OCI-LY3 (cell line): Measurements from ENCODE around the gene KDM2A.

Experiments used
- H2AFZ ChIP-seq: fragments of 200-600, 300-600 bp; shearing (Covaris generic); 2 replicates; pipeline ENCODE4 v1.6.0; 2014; ENCODE audit warnings: antibody characterized with exemption, low read depth, low read length
- H3K27ac ChIP-seq: fragments of 200-600, 300-600 bp; sonication (generic); 2 replicates; pipeline ENCODE4 v1.5.1; 2014; ENCODE audit warnings: mild to moderate bottlenecking, low read length, moderate library complexity, mixed read lengths
- H3K27me3 ChIP-seq: fragments of 200-600, 300-600 bp; sonication (generic); 2 replicates; pipeline ENCODE4 v1.6.1; 2014; ENCODE audit warnings: low read depth, low read length, mixed read lengths
- H3K36me3 ChIP-seq: fragments of 200-600, 300-600 bp; sonication (generic); replicated peaks from 2 replicates; pipeline ENCODE3; 2014; ENCODE audit warnings: low read depth, low read length, mixed read lengths
- H3K4me1 ChIP-seq: fragments of 300-600, 200-600 bp; sonication (generic); 2 replicates; pipeline ENCODE4 v1.6.1; 2014; ENCODE audit warnings: low read length, mixed read lengths
- H3K4me2 ChIP-seq: fragments of 200-600, 300-600 bp; sonication (generic); 2 replicates; pipeline ENCODE4 v1.6.1; 2014; ENCODE audit warnings: low read length, mixed read lengths
- H3K4me3 ChIP-seq: fragments of 300-600, 200-600 bp; sonication (generic); 2 replicates; pipeline ENCODE4 v1.5.1; 2014; ENCODE audit warnings: antibody characterized with exemption, mild to moderate bottlenecking, low read length, moderate library complexity
- H3K79me2 ChIP-seq: fragments of 300-600, 200-600 bp; shearing (Covaris generic); 2 replicates; pipeline ENCODE4 v1.6.1; 2014; ENCODE audit warnings: mild to moderate bottlenecking, low read length, mixed read lengths
- H3K9ac ChIP-seq: fragments of 300-600, 200-600 bp; shearing (Covaris generic); 2 replicates; pipeline ENCODE4 v1.6.0; 2014; ENCODE audit warnings: mild to moderate bottlenecking, low read length, moderate library complexity
- H3K9me3 ChIP-seq: fragments of 200-600, 300-600 bp; shearing (Covaris generic); 2 replicates; pipeline ENCODE4 v1.6.1; 2014; ENCODE audit warnings: low read length, mixed read lengths; ENCODE audit not compliant: insufficient read depth
- H4K20me1 ChIP-seq: fragments of 200-600, 300-600 bp; sonication (generic); 2 replicates; pipeline ENCODE4 v1.6.1; 2016; ENCODE audit warnings: low read length, mixed read lengths; ENCODE audit not compliant: insufficient read depth
- EZH2phosphoT487 ChIP-seq: fragments of 200-600 bp; shearing (Covaris generic); IDR thresholded peaks from 2 replicates; pipeline ENCODE4 v1.6.1; 2018; ENCODE audit warnings: antibody characterized with exemption, mixed run types, low read depth
- TF ChIP-seq, protein P1 (sequence below): fragments of 200-600, 300-600 bp; sonication (generic); IDR thresholded peaks from 2 replicates; pipeline ENCODE4 v1.5.1; 2014; ENCODE audit warnings: antibody characterized with exemption, low read length, low read depth

The KDM2A gene

DNA sequence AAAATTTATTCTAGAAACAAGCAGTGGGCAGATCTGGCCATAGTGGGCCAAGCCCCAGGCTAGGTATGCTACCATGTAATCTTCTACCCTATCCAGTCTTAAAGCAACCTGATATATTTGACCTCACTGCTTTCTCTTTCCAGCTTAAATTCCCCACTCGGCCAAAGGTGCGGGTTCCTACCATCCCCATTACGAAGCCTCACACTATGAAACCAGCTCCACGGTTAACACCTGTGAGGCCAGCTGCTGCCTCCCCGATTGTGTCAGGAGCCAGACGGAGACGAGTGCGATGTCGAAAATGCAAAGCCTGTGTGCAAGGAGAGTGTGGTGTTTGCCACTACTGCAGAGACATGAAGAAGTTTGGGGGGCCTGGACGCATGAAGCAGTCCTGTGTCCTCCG, 126.0 kb downstream of the KDM2A start:
- Histone ChIP-seq H4K20me1 (peaks cover 57% of the 10 kb centered on the region), H3K9ac (no peak overlapping the region), H3K4me3 (no peak overlapping the region), H3K27ac (no peak overlapping the region), H3K4me2 (no peak overlapping the region), H3K36me3 (peaks cover 81% of the 10 kb centered on the region), H3K9me3 (no peaks in the 10 kb centered on the region), H3K4me1 (peaks cover 21% of the 10 kb centered on the region), H2AFZ (no peak overlapping the region), H3K79me2 (peaks cover 92% of the 10 kb centered on the region), H3K27me3 (no peaks in the 10 kb centered on the region)
- TF ChIP-seq EZH2phosphoT487 = no peak
- TF ChIP-seq, protein P1, sequence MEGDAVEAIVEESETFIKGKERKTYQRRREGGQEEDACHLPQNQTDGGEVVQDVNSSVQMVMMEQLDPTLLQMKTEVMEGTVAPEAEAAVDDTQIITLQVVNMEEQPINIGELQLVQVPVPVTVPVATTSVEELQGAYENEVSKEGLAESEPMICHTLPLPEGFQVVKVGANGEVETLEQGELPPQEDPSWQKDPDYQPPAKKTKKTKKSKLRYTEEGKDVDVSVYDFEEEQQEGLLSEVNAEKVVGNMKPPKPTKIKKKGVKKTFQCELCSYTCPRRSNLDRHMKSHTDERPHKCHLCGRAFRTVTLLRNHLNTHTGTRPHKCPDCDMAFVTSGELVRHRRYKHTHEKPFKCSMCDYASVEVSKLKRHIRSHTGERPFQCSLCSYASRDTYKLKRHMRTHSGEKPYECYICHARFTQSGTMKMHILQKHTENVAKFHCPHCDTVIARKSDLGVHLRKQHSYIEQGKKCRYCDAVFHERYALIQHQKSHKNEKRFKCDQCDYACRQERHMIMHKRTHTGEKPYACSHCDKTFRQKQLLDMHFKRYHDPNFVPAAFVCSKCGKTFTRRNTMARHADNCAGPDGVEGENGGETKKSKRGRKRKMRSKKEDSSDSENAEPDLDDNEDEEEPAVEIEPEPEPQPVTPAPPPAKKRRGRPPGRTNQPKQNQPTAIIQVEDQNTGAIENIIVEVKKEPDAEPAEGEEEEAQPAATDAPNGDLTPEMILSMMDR = no peak

DNA sequence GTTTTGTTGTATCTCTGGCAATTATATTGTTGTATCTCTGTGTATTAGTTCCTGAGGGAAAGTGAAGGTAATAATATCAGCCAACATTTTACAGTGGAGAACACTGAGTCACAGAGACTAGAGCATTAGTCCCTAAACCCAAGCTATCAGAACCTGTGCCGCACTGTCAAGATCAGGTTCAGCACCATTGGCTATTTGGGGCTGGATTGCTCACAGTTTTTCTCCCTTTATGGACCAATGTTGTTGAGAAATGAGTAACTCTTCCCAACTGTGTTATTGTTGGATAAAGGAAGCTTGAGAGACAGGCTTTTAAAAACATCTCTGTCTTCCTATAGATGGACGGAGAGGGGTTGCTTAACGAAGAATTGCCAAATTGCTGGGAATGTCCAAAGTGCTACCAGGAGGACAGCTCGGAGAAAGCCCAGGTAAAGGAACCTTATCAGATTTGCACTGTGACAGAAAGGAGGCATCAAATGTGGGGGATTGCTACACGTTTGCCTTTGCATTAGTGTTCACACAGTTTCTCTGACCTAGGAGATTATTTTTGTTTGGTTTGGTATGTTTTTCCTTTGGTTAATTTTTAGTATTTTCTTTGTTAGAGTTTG, 129.0 kb downstream of the KDM2A start:
- peaks cover 4% of the 10 kb centered on the region for H3K4me1 ChIP-seq
- H3K4me2 ChIP-seq = no peak overlapping the region
- H3K4me3 ChIP-seq = no peak overlapping the region
- no peak overlapping the region for H3K9ac ChIP-seq
- peaks cover 83% of the 10 kb centered on the region for H3K79me2 ChIP-seq
- H3K36me3 ChIP-seq = peaks cover 88% of the 10 kb centered on the region
- no peak overlapping the region for H2AFZ ChIP-seq
- H3K9me3 ChIP-seq = no peaks in the 10 kb centered on the region
- no peak for TF ChIP-seq EZH2phosphoT487
- TF ChIP-seq, protein P1 = no peak
- no peaks in the 10 kb centered on the region for H3K27me3 ChIP-seq
- no peak overlapping the region for H3K27ac ChIP-seq
- peaks cover 62% of the 10 kb centered on the region for H4K20me1 ChIP-seq

DNA sequence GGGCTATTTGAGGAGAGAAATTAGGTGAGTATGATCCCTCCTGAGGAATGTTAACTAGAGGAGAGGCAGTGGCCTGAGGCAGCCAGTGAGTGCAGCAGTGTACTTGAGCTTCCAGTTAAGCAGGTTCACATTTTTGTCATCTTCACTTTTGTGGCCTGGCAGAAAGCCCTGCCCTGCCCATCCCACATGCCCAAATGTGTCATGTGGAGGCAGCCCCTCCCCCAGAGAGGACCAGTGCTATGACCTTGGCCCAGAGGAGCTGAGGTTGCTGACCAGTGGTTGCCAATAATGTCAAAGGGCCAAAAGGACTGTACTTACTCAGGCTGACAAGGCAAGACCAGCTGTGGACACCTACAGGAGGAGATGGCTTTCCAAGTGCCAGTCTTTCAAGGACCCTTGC, 129.6 kb downstream of the KDM2A start:
- peaks cover 90% of the 10 kb centered on the region for H3K36me3 ChIP-seq
- H3K4me3 ChIP-seq = no peak overlapping the region
- H3K79me2 ChIP-seq = peaks cover 77% of the 10 kb centered on the region
- H4K20me1 ChIP-seq = peaks cover 64% of the 10 kb centered on the region
- no peak overlapping the region for H3K9ac ChIP-seq
- no peaks in the 10 kb centered on the region for H3K9me3 ChIP-seq
- no peaks in the 10 kb centered on the region for H3K27me3 ChIP-seq
- no peak overlapping the region for H2AFZ ChIP-seq
- no peak overlapping the region for H3K4me2 ChIP-seq
- TF ChIP-seq EZH2phosphoT487 = no peak
- TF ChIP-seq, protein P1 = no peak
- H3K4me1 ChIP-seq = no peaks in the 10 kb centered on the region
- H3K27ac ChIP-seq = no peak overlapping the region

DNA sequence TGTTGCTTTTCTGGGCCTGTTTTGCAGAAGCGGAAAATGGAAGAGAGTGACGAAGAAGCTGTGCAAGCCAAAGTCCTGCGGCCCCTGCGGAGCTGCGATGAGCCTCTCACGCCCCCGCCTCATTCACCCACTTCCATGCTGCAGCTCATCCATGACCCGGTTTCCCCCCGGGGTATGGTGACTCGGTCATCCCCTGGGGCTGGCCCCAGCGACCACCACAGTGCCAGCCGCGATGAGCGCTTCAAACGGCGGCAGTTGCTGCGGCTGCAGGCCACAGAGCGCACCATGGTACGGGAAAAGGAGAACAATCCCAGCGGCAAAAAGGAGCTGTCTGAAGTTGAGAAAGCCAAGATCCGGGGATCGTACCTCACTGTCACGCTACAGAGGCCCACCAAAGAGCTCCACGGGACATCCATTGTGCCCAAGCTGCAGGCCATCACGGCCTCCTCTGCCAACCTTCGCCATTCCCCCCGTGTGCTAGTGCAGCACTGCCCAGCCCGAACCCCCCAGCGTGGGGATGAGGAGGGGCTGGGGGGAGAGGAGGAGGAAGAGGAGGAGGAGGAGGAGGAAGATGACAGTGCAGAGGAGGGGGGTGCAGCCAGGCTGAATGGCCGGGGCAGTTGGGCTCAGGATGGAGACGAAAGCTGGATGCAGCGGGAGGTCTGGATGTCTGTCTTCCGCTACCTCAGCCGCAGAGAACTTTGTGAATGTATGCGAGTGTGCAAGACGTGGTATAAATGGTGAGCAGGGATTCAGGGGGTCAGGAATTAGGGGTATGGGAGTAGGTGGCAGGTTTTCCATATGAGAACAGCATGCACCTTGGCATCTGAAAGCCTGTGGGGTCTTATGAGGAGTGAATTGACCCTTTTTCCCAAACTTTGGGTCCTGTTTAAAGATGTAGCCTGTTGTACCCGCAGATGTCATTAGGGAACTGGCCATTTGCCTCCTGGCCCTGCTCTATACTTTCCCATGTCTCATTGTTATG, 131.3 kb downstream of the KDM2A start:
- Histone ChIP-seq H3K4me1 (no peaks in the 10 kb centered on the region), H3K9ac (no peak overlapping the region), H4K20me1 (peaks cover 61% of the 10 kb centered on the region)

More for the DNA sequence above, 131.3 kb downstream of the KDM2A start:
- Histone ChIP-seq H2AFZ (no peak overlapping the region), H3K9me3 (no peaks in the 10 kb centered on the region), H3K79me2 (peaks cover 61% of the 10 kb centered on the region), H3K4me2 (no peak overlapping the region), H3K4me3 (no peak overlapping the region), H3K27me3 (no peaks in the 10 kb centered on the region), H3K36me3 (peaks cover 93% of the 10 kb centered on the region), H3K27ac (no peak overlapping the region)
- TF ChIP-seq EZH2phosphoT487 = no peak
- TF ChIP-seq, protein P1 = no peak
